ENCODE data around the gene FEZF1.

The FEZF1 gene

DNA sequence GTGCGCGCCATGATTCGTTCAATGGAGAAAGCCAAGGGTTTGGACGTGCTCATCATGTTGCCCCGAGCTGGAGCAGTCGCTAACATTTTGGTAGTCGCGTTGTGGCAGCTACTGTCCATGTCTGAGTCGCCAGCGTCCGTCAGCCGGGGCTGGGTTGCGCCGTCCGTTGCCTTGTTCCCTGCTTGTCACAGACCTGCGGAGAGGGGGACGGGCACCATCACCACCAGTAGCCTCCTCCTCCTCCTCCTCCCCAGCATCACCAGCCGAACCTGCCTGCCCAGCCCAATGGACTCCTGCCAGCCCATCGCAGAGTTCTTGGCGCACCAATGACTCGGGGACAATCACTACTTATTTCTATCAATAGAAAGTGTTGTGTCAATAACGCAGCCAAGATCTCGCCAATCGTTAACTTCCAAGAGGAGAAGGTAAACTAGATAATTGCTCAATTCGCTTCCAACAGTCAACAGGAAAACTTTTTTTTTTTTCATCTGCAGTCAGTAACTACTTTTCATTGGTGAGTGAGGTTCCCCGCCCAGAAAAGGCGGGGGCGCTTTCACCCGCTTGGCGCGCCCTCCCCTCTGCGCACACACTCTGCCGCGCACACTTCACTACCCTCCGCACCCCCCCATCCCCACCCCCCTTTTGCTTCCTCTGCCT is at the start of gene FEZF1:
TSS of gene FEZF1 (minus strand) at position 432 of the 657 bp plus-strand sequence. CDS start at position 119, 313 bp downstream.
- Histone ChIP-seq H3K9me3 (ENCODE audit: low read length) (no peaks in the 10 kb centered on the region), H3K9ac (ENCODE audit: low read length) (no peak within 1 kb of the TSS), H3K36me3 (ENCODE audit: insufficient read depth, low read length) (no peaks in the 10 kb centered on the region), H4K20me1 (ENCODE audit: insufficient read depth, low read length) (no peaks in the 10 kb centered on the region), H3K4me2 (ENCODE audit: low read length) (no peak within 1 kb of the TSS), H3K4me1 (ENCODE audit: insufficient read depth, low read length, severe bottlenecking) (no peaks in the 10 kb centered on the region), H3K4me3 (ENCODE audit: low read depth, low read length, poor library complexity, severe bottlenecking) (no peak within 1 kb of the TSS), H3K27me3 (ENCODE audit: insufficient read depth, low read length) (no peaks in the 10 kb centered on the region), H3K9me2 (ENCODE audit: low read depth, low read length) (no peaks in the 10 kb centered on the region), H3K27ac (ENCODE audit: low read depth, low read length, poor library complexity, severe bottlenecking) (no peak within 1 kb of the TSS), H3K79me2 (ENCODE audit: insufficient read depth, low read length) (no peaks in the 10 kb centered on the region), H2AFZ (ENCODE audit: low read length) (no peak within 1 kb of the TSS), H3F3A (ENCODE audit: insufficient read depth, low read length) (no peaks in the 10 kb centered on the region)
- TF ChIP-seq EZH2 (IDR thresholded peaks at IDR 0.05; ENCODE audit: borderline replicate concordance, low read length), result no peak
- TF ChIP-seq CTCF (IDR thresholded peaks at IDR 0.05; ENCODE audit: low read length), result no peak

- H3K36me3 ChIP-seq (ENCODE audit: insufficient read depth, low read length), result no peaks in the 10 kb centered on the region
- H4K20me1 ChIP-seq (ENCODE audit: insufficient read depth, low read length), result no peaks in the 10 kb centered on the region
- H3K4me3 ChIP-seq (ENCODE audit: low read depth, low read length, poor library complexity, severe bottlenecking), result no peak overlapping the region
- no peak overlapping the region for H3K4me2 ChIP-seq (ENCODE audit: low read length)
- no peak overlapping the region for H2AFZ ChIP-seq (ENCODE audit: low read length)
- no peaks in the 10 kb centered on the region for H3K9me3 ChIP-seq (ENCODE audit: low read length)
- H3K9ac ChIP-seq (ENCODE audit: low read length), result no peak overlapping the region
- H3K27ac ChIP-seq (ENCODE audit: low read depth, low read length, poor library complexity, severe bottlenecking), result no peak overlapping the region
- H3K9me2 ChIP-seq (ENCODE audit: low read depth, low read length), result no peaks in the 10 kb centered on the region
- no peaks in the 10 kb centered on the region for H3F3A ChIP-seq (ENCODE audit: insufficient read depth, low read length)
- TF ChIP-seq CTCF (IDR thresholded peaks at IDR 0.05; ENCODE audit: low read length) (no peak), EZH2 (IDR thresholded peaks at IDR 0.05; ENCODE audit: borderline replicate concordance, low read length) (no peak)
- no peaks in the 10 kb centered on the region for H3K4me1 ChIP-seq (ENCODE audit: insufficient read depth, low read length, severe bottlenecking)
- no peaks in the 10 kb centered on the region for H3K27me3 ChIP-seq (ENCODE audit: insufficient read depth, low read length)
- H3K79me2 ChIP-seq (ENCODE audit: insufficient read depth, low read length), result no peaks in the 10 kb centered on the region
These were observed 47.9 kb upstream of the FEZF1 start for GRCh38 chr7:122352454-122352853.

DNA sequence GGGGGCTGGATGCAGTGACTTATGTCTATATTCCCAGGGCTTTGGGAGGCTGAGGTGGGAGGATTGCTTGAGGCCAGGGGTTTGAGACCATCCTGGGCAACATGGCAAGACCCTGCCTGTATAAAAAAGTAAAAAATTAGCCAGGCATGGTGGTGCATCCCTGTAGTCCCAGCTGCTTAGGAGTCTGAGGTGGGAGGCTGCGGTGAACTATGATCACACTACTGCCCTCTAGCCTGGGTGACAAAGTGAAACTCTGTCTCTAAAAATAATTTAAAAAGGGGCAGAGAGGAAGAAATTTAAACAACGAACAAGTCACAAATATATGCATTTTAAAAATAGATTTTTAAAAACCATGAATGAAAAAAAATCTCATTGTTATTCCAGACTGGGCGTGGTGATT is 46.2 kb upstream of the FEZF1 start:
- no peaks in the 10 kb centered on the region for H3K9me2 ChIP-seq (ENCODE audit: low read depth, low read length)
- no peaks in the 10 kb centered on the region for H3K36me3 ChIP-seq (ENCODE audit: insufficient read depth, low read length)
- H3K4me1 ChIP-seq (ENCODE audit: insufficient read depth, low read length, severe bottlenecking), result no peaks in the 10 kb centered on the region
- H3K27me3 ChIP-seq (ENCODE audit: insufficient read depth, low read length), result no peaks in the 10 kb centered on the region
- H3K4me3 ChIP-seq (ENCODE audit: low read depth, low read length, poor library complexity, severe bottlenecking), result no peak overlapping the region
- H3K9me3 ChIP-seq (ENCODE audit: low read length), result no peaks in the 10 kb centered on the region
- no peaks in the 10 kb centered on the region for H4K20me1 ChIP-seq (ENCODE audit: insufficient read depth, low read length)
- TF ChIP-seq CTCF (IDR thresholded peaks at IDR 0.05; ENCODE audit: low read length) (peak; percentile 11; the same call in 1 of the 2 replicates), EZH2 (IDR thresholded peaks at IDR 0.05; ENCODE audit: borderline replicate concordance, low read length) (no peak)
- no peaks in the 10 kb centered on the region for H3K79me2 ChIP-seq (ENCODE audit: insufficient read depth, low read length)
- no peaks in the 10 kb centered on the region for H3F3A ChIP-seq (ENCODE audit: insufficient read depth, low read length)
- no peak overlapping the region for H3K9ac ChIP-seq (ENCODE audit: low read length)
- no peak overlapping the region for H3K27ac ChIP-seq (ENCODE audit: low read depth, low read length, poor library complexity, severe bottlenecking)
- H2AFZ ChIP-seq (ENCODE audit: low read length), result no peak overlapping the region
- no peak overlapping the region for H3K4me2 ChIP-seq (ENCODE audit: low read length)

Measured in OCI-LY1 (cell line).